COLO829 (cell line): ENCODE measurements around the gene SMARCD3.
A peak's percentile ranks its signal among the peaks of the same experiment; 100 is the strongest.

ENCODE experiments used
- DNase-seq: peaks from one replicate; pipeline ENCODE4 v3.0.0; 2012; ENCODE audit warnings: low spot score

SMARCD3 gene

DNA sequence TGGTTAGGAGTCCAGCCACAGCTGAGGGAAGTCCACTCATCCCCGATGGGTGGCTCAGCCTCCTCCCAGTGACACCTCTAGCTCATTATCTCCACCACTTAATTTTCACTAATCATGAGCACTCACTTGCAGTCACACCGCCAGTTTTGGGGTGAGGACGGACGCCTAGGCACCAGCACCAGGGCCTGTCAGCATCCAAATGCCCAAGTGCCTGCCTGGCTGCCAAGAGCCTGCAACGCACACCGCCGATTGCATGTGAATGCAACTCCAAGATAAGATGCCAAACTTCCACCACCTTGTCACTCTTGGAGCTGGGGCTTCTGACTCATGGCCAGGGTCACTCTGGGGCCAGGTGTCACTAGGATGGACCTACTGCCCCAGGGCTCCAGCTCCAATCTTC, 24.4 kb upstream of the SMARCD3 start:
- DNase-seq: no peak

DNA sequence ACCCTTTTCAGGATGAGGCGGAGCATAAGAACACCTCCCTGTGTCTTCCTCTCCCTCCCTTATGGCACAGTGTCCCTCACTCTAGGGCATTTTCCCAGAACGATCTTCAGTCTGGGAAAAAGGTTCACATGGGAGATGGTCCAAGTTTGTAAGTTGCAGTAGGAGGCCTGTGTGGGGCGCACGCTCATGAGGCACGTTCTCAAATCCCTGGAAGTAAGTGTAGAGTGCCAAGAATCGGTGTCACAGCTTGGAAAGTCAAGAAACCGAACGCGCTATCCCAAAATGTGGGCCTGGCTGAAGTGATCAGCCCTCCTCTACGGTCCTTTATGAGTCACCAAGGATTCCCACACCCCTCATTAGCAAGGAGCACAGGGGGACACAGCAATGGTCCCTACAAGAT, 23.9 kb upstream of the SMARCD3 start:
- DNase-seq: no peak

DNA sequence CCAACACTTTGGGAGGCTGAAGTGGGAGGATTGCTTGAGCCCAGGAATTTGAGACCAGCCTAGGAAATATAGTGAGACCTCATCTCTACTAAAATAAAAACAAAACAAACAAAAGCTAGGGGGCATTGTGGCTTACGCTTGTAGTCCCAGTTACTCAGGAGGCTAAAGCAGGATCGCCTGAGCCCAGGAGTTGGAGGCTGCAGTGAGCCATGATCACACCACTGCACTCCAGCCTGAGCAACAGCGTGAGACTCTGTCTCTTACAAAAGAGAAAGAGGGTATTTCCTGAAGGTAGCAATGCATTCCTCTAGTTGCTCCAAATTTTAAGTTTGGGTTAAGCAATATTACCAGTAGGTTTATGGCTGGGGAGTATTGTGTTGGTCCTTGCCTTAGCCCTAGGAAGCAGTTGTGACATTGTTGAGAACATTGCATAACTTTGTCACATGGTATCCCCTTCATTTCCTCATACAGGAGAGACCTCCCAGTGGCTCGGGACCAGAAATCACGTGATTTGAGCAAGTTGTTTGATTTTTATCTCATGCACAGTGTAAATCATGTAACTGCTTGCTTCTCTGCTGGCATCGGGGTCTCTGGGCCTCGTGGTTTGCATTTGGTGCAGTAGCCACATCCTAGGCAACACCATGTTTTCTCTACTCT, 23.3 kb upstream of the SMARCD3 start:
- DNase-seq: no peak

DNA sequence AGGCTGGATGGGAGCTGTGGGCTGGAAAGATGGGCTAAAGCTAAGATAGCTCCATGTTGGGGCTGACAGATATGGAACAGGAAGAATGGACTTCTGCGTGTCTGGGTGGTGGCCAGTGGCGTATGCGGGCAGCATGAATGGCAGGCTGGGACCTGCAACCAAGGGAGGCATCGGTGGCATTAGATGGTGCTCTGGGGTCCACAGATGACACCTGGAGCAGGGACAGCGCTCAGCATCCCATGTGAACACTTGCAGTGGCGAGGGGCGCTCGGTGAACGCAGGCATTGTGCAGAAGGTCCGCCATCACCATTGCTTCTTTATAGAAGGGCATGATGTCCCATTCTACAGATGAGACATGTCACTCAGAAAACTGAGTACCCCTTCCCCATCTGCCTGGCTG, 21.0 kb upstream of the SMARCD3 start:
- no peak for DNase-seq

DNA sequence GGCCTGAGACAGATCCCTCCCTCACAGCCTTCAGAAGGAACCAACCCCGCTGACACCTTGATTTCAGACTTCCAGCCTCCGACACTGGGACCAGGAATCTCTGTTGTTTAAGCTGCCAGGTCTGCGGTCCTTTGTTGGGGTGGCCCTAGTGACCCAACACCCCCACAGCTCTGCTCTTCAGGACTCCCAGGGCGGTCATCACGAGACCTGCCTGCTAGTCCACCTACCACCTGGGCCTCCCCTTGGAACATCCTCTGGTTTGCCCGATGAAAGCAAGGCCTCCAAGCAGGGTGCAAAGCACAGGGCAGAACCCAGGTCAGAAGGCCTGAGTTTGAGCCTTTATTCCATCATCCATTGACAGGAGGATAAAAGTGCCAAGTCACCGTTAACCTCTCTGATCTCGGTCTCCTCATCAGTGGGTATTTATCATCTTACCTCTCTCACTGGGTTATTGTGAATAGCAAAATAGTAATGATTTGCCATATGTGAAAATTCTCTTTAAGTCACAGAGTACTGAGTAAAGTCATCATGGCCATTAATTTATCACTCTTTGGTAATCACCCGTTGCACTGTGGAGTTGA, 16.9 kb upstream of the SMARCD3 start:
- no peak for DNase-seq

DNA sequence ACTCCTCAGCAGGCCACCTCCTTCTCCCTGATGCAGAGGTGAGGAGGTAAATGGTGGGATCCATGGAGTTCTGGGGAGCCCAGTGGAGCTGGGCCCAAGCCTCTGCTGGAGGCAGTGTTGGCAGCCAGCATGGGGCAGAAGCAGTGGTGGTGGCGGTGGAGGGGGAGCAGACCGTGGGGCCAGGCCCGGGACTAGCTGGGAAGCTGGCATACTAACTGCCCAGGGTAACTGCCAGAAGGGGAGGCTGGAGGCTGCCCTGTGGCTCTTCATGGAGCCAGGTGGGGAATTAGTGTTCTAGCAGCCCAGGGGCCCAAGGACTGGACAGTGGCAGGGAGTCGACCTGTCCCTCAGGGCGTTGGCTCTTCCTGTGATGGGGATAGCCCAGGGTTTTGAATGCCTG, 16.1 kb upstream of the SMARCD3 start:
- no peak for DNase-seq

DNA sequence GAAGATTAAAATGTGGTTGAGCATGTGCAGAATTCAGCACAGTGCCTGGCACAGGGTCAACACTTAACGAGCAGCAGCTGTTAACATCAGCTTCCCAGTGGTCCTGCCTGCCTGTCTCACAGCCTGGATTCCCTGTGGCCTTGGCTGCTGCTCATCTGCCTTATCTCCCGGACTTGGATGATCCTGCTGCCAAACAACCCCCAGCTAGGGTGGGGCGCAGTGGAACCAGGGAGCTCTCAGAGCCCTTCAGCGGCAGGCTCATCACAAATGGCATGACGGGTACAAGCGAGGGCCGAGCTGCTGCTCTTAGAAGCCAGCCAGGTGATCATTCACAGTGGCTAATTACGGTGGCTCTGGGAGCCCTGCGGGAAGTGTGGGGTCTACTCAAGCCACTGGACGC, 13.0 kb upstream of the SMARCD3 start:
- no peak for DNase-seq

DNA sequence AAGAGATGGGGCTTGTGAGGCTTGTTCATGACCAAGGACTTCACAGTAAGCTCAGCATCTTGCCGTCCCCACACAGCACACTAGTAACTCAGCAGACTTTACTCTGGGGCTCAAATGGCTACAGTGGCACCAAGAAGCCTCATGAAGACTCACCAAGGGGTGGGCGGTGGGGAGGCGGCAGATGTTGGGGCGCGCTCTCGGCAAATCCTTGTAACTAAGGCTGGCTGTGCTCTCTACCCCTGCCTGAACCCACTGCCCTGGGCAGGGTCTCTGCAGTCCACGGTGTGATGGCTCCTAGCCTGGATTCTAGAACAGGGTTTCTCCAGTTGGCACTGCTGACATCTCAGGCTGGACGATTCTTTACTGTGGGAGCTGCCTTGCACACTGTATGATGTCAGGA, 12.4 kb upstream of the SMARCD3 start:
- DNase-seq: no peak

DNA sequence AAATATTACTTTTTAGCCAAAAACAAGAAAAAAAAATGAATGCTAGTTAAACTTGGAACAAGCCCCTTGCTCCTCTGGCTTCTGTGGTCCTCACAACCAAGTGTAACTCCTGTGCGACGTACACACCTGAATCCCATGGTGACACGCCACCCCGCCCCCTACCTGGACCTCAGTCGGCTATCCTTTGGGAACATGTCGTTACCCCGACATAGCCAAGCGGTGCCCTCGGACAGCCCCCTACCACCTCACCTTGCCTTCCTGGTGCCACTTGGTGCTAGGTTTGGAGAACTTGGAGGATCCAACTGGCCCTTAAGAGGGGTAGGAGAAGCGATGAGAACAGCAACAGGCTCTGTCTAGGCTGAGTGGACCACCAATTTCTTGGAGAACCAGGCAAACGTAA, 12.0 kb upstream of the SMARCD3 start:
- DNase-seq: no peak

DNA sequence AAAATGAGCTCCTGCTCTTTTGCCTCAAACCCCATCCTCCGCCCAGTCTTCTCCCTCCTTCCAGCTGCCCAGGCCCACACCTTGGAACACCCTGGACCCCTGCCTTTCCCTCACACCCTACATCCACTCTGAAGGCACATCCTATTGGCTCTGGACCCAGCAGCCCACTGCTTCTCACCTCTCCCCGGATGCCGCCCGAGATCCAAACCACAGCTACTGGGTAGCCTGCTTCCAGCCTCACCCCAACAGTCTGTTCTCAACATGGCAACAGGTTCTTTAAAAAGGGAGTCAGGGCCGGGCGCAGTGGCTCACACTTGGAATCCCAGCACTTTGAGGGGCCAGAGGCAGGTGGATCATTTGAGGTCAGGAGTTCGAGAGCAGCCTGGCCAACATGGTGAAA, 9.5 kb upstream of the SMARCD3 start:
- DNase-seq: no peak

DNA sequence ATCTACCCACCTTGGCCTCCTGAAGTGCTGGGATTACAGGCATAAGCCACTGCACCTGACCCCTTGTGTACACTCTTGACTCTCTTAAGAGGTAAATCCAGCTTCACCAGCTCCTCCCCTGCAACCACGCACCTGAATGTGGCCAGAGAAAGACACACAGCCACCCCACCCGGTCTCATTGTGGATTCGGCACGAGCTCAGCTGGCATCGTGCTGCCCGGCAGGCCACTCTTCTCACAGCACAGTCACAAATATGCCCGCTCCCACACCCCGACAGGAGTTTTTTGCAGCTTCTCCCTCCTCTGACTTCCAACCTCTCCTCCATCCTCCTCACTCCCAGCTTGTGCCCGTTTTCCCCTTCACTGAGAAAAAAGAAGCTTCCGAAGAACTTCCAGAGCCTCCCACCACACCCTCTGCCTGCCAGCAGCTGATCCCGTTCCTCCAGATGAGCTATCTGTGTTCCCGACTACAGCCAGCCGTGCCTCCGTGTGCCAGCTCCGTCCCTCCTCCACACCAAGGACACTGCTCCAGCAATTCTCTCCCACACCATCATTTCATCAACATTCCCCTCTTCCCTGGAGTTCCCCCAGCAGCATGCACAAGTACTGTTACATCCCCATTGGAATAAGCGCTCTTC, 8.0 kb upstream of the SMARCD3 start:
- no peak for DNase-seq

DNA sequence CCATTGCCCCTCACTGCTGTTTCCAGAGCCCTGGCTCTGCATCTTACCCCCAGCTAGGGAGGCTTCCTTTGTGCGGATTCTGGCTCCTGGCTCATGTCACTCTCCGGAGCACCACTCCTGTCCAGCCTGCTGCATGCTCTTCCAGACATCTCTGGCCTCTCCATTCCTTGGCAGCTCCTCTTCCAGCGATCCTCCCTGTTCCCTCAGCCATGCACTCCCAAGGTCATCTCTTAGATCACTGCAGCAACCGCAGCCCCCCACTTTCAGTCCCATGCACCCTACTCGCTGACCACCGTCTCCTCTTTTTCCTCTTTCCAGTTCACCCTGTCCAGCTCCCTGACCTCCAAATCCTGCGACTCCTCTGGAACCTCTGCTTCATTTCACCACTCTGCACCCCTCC, 6.9 kb upstream of the SMARCD3 start:
- no peak for DNase-seq

DNA sequence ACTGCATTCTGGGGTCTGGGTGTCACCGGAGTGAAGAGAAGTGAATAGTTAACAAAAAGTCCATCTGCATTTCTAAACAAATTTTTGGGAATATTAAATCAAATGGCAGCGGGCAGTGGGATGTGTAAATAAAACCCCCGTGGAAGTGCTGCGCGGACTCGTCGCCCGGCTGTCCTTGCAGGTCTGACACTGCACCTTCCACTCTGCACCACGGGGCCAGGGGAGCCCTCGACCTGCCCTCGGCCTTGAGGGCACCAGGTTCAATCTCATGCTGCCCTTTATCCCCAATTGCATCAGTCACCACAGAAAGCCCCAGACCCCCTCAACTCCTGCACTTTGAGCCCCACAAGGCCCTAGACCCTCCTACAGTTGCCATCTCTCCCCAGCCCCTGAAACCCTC, 6.4 kb upstream of the SMARCD3 start:
- DNase-seq: no peak

DNA sequence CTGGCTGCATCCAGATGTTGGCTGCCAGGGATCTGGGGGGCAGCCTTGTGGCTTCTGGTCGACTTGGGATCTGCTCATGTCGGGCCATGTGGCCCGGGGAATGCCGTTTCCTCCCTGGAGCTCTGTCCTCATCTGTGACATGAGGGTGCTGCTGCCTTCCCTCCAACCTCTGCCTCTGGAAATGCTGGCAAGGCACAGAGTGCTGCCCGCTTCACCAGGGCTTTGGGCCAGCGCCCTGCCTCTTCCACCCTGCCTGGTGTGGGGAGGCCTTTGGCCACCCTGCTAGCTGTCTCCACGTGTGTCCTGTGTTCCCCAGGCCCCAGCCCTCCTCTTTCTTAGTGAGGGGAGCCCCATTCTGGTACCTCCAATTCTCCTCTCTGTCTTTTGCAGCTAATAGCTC, 5.8 kb upstream of the SMARCD3 start:
- no peak for DNase-seq

DNA sequence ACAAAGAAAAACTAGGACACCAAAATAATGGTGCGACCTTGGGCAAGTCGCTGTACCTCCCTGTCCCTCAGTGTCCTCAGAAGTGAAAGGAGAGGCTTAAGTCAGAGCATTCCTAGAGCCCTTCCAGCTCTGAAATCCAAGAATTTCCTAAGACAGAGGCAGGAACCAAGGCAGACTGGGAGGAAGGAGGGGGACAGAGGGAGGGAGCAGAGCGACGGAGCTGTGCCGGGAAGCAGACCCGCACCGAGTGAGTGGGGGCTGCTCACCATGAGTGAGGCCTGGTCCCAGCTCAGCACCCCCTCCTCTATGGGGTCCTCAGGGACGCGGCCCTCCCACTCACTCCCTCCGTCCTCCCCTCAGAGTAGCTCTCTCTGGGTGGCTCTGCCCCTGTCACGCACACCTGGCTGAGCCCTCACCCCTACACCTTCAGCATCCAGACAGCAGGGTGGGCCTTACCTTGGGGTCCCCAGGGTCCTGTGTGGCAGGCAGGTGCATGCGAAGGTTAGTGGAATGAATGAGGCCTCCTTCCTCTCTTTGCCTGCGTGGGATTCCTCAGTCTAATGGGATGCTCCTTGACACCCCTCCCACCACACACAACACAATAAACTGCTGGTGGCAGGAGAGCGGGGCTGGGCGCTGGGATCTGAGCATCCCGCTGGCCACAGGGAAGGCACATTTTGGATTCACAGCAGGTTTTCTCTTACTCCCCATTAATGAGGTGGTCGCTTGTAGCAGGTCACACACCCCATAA, 4.6 kb upstream of the SMARCD3 start:
- DNase-seq: no peak

DNA sequence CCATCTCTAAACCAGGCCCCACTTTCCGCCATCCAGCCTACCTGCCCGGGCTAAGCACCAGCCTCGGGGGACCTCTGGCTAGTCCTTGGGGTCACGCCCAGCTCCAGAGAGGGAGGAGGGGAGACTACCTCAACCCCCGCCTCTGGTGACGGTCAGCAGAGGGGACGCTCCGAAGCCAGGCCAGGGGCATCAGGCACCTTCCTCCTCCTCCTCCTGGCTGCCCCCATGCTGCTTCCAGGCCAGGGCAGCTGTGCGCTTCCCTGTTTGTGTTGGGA, 4.0 kb upstream of the SMARCD3 start:
- no peak for DNase-seq

DNA sequence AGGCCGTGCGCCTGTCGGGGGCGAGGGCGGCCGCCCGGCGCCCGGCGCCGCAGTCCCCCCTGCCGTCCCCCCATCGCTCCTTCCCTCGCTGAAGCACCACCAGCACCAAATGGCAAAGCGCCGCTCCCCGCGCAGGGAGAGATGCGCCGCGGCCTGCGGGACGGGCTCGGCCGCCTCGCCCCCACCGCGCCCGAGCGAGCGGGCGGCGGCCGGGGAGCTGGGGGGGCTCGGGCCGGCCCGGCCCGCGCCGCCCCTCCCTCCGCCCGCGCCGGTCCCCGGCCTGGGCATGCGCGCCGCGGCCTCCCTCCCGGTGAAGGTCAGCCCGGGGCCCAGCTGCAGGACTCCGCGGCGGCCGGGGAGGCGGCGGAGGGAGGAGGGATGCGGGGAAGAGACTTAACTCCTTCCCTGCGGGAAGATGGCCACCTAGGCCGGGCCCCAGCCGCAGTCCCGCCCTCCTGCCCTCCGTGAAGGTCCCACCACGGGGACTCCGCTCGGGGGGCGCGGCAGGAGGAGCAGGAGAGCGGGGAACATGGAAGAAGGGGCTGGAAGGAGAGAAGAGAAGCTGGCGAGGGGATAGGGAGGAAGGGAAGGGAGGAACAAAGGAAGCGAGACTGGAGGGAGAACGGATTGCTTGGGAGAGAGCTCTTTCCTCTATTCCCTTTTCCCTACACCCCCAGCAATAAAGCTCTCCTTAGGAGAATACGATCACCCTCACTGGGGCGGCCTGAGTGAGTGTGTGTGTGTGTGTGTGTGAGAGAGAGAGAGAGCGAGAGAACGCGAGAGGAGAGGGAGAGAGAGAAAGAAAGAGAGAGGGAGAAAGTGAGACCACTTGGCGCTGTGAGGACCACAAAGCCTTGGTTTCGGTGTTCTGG, 3.4 kb upstream of the SMARCD3 start:
- DNase-seq: peak; percentile 46

DNA sequence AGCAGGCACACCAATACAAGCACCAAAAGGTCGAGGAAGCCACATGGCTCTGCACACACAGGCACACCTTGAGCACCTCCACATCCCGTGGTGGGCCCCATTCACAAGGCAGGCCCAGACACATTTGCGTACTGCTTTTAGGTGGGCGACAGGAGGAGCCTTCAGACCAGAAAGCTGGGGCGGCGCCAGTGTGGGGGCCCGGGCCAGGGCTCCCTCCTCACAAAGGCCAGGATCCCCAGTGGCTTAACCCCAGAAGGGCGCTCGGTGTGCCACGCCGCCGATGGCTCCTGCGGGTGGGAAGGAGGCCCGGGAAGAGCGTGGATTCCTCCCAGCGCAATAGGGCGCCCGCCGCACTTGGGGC, 2.8 kb upstream of the SMARCD3 start:
- DNase-seq: no peak

DNA sequence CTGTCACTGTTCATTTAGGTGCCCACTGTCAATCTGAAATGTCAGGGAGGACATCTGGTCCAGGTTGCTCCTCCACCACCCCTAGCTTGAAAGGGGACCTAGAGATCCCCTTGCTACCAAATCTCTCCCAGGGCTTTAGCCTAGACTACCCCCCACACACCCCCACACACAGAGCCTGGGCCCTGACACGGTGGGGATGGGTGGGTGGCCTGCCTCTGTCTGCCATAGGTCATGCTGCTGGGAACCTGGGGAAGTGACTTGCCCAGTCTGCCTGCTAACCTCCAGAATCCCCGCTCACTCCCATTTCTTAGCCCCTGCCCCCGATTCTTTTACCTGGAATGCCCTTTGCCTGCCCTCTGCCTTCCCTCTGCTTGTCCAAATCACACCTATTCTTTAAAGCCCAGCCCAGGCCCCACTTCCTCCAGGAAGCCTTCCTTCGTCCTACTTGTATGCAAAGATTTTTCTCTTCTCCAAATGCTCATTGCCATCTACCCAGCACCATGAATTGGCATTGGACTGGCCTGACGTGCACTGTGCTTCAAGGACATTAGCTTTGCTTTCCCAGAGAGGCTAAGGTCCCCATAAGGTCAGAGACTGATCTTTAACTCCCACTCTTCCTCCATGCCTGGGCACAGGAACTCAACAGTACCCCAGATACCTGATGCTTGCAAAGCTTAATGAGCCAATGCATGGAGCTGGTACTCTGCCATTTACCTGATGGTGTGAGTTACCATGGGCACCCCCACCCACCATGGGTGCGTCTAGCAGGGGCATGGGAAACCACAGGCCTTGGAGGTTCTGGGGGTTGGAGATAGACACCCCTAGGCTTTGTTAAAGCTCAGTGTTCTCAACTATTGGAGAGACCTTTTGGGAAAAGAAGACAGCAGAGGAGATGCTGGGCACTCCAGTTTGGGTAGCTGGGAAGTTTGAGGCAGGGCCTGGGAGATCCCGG, 2.0 kb upstream of the SMARCD3 start:
- DNase-seq: no peak

DNA sequence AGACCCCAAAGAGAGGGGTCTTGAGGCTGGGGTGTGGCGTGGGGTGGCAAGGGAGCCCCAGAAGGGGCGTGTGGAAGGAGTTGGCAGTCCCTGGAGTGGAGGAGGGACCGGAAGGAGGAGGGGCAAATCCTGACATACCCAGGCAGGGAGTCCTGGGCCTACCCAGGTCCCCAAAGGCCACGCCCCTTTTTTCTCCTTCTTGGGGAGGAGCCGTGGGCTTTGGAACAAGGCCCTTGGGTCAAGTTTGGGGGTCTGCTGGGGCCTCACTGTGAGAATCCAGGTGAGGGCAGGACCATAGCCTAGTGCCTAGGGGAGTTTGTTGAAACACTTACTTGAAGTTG, 1.2 kb upstream of the SMARCD3 start:
- peak; percentile 50 for DNase-seq

DNA sequence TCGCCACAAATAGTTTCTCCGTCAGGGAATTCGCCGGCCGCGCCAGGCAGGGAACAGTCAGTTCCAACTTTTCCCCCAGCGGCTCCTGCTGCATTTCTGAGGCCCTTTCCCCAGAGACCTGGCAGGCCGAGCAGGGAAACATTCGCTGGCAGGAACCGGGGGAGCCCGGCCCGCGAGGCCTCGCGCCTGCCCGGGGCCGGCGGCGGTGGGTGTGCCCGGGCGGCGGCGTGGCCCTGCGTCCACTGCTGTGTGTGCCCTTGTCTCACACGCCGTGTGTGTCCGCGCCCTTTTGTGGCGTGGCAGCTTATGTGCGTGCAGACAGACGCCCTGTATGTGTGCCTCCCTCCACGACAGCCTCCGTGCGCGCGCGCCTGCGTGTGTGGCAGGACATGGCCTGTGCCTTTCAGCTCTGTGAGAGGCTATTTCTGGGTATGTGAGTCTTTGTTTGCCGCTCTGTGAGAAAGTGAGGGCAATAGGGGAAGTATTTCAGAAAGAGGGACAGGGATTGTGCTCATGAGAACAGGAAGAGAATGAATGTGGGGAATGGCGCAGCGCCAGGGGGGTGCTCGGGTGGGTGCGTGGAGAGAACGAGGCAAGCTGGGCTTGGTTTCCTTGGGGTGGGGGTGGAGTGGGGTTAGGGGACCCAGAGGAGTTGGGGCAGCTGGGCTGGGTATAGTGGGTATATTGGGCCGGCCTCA, 689 bp upstream of the SMARCD3 start:
- DNase-seq: peak; percentile 36
